IMR-90 (cell line): ENCODE data around the gene OPTC. TPM values are rescaled to one million over a fixed set of nuclear protein-coding genes. Genes with fewer than 3 reads are reported as not detected.

ENCODE experiments used
- ATAC-seq: fragments of 200-7000 bp; cut with Tn5 transposase; 2 replicates; pipeline ENCODE4 v1.9.1; 2020; ENCODE audit warnings: low read depth, mild to moderate bottlenecking, moderate library complexity
- BruUV-seq: library from RNA; stranded (reverse); fragments of 400-500 nt; replicated peaks from 2 replicates; lab custom pipeline; 2021; lab: Mats Ljungman, UMichigan
- CTCF ChIA-PET: fragments of 300-600 bp; formaldehyde crosslinking; extraction: SDS; loops from one replicate; lab custom pipeline; 2021; ENCODE audit warnings: antibody characterized with exemption; lab: Yijun Ruan, JAX
- POLR2A ChIA-PET: fragments of 300-600 bp; sonication (Branson Sonifier 250); formaldehyde crosslinking; loops from one replicate; lab custom pipeline; 2022; ENCODE audit warnings: antibody characterized with exemption; ENCODE audit not compliant: unreplicated experiment; lab: Charles Lee
- DNase-seq: peaks from one replicate; pipeline ENCODE4 v3.0.0; 2013
- H2AFZ ChIP-seq: replicated peaks from 2 replicates; pipeline ENCODE3; 2013; ENCODE audit warnings: low read length, mild to moderate bottlenecking; ENCODE audit not compliant: poor library complexity
- H2AK5ac ChIP-seq: 2 replicates; pipeline ENCODE4 v1.6.1; 2013; ENCODE audit warnings: low read depth, low read length, inconsistent platforms
- H2AK9ac ChIP-seq: replicated peaks from 2 replicates; pipeline ENCODE3; 2013; ENCODE audit warnings: mild to moderate bottlenecking, low read depth, low read length, moderate library complexity; ENCODE audit not compliant: poor library complexity
- H2BK120ac ChIP-seq: 2 replicates; pipeline ENCODE4 v1.6.1; 2013; ENCODE audit warnings: low read depth, low read length, inconsistent platforms
- H2BK15ac ChIP-seq: 3 replicates; pipeline ENCODE4 v1.6.1; 2013; ENCODE audit warnings: low read depth, low read length, inconsistent platforms
- H2BK20ac ChIP-seq: 2 replicates; pipeline ENCODE4 v1.6.1; 2013; ENCODE audit warnings: low read depth, mild to moderate bottlenecking, inconsistent platforms, low read length, moderate library complexity
- H2BK5ac ChIP-seq: 2 replicates; pipeline ENCODE4 v1.6.1; 2013; ENCODE audit warnings: mild to moderate bottlenecking, low read depth, low read length, inconsistent platforms; ENCODE audit not compliant: poor library complexity, severe bottlenecking
- H3K14ac ChIP-seq: replicated peaks from 2 replicates; pipeline ENCODE4 v1.6.1; 2013; ENCODE audit warnings: low read depth, low read length, inconsistent platforms
- H3K18ac ChIP-seq: 2 replicates; pipeline ENCODE4 v1.6.1; 2013; ENCODE audit warnings: low read depth, low read length, control low read depth
- H3K23ac ChIP-seq: 2 replicates; pipeline ENCODE4 v1.6.1; 2013; ENCODE audit warnings: low read depth, low read length, inconsistent platforms
- H3K27ac ChIP-seq: 2 replicates; pipeline ENCODE4 v1.5.1; 2013; ENCODE audit warnings: mild to moderate bottlenecking, control low read depth, low read length; ENCODE audit not compliant: insufficient read depth
- H3K27me3 ChIP-seq: 2 replicates; pipeline ENCODE4 v1.6.1; 2013; ENCODE audit warnings: low read length; ENCODE audit not compliant: control insufficient read depth, insufficient read depth
- H3K36me3 ChIP-seq: 2 replicates; pipeline ENCODE4 v1.6.1; 2013; ENCODE audit warnings: low read length, mixed read lengths; ENCODE audit not compliant: control insufficient read depth, insufficient read depth
- H3K4ac ChIP-seq: 2 replicates; pipeline ENCODE4 v1.6.1; 2013; ENCODE audit warnings: low read depth, low read length, inconsistent platforms
- H3K4me1 ChIP-seq: 2 replicates; pipeline ENCODE4 v1.6.1; 2013; ENCODE audit warnings: low read length, mixed read lengths; ENCODE audit not compliant: control insufficient read depth, insufficient read depth
- H3K4me2 ChIP-seq: 2 replicates; pipeline ENCODE4 v1.6.1; 2013; ENCODE audit warnings: low read depth, mild to moderate bottlenecking, control low read depth, low read length, moderate library complexity
- H3K4me3 ChIP-seq: 2 replicates; pipeline ENCODE4 v1.5.1; 2013; ENCODE audit warnings: low read depth, mild to moderate bottlenecking, control low read depth, low read length, moderate library complexity; ENCODE audit not compliant: insufficient read depth
- H3K56ac ChIP-seq: 2 replicates; pipeline ENCODE4 v1.6.1; 2013; ENCODE audit warnings: low read length, inconsistent platforms; ENCODE audit not compliant: insufficient read depth; ENCODE audit errors: extremely low read depth
- H3K79me1 ChIP-seq, 2 experiments: 2 replicates each; pipeline ENCODE4 v1.6.1; 2013; ENCODE audit warnings: low read length in 2 of 2, inconsistent platforms in 1 of 2, low read depth in 1 of 2
- H3K9ac ChIP-seq: 2 replicates; pipeline ENCODE4 v1.6.1; 2013; ENCODE audit warnings: low read depth, low read length, control low read depth
- H3K9me1 ChIP-seq: 2 replicates; pipeline ENCODE4 v1.6.1; 2013; ENCODE audit warnings: low read length, inconsistent platforms; ENCODE audit not compliant: insufficient read depth
- H3K9me3 ChIP-seq: 2 replicates; pipeline ENCODE4 v1.6.1; 2013; ENCODE audit warnings: low read length; ENCODE audit not compliant: control insufficient read depth, insufficient read depth
- H4K20me1 ChIP-seq: 2 replicates; pipeline ENCODE4 v1.6.1; 2013; ENCODE audit warnings: low read length, inconsistent platforms; ENCODE audit not compliant: insufficient read depth
- H4K5ac ChIP-seq: 2 replicates; pipeline ENCODE4 v1.6.1; 2013; ENCODE audit warnings: mild to moderate bottlenecking, low read depth, low read length, control low read depth
- H4K8ac ChIP-seq, 2 experiments: 2 replicates each; pipeline ENCODE4 v1.6.1; 2013; ENCODE audit warnings: low read depth in 2 of 2, low read length in 2 of 2, control low read depth in 1 of 2, inconsistent platforms in 1 of 2
- H4K91ac ChIP-seq: 2 replicates; pipeline ENCODE4 v1.6.1; 2013; ENCODE audit warnings: low read depth, low read length, inconsistent platforms; ENCODE audit not compliant: insufficient read depth
- BHLHE40 ChIP-seq: fragments of 150-350 bp; IDR thresholded peaks from 2 replicates; pipeline ENCODE4 v1.6.1; 2016; ENCODE audit warnings: mild to moderate bottlenecking, low read depth, low read length
- CEBPB ChIP-seq: IDR thresholded peaks from 2 replicates; pipeline ENCODE4 v1.6.1; 2012; ENCODE audit warnings: low read depth, low read length, improper control_type of control experiment
- CHD1 ChIP-seq: IDR thresholded peaks from 2 replicates; pipeline ENCODE4 v1.6.1; 2012; ENCODE audit warnings: low read depth, low read length, improper control_type of control experiment
- CTCF ChIP-seq: conservative IDR thresholded peaks from 2 replicates; pipeline ENCODE4 v1.5.1; 2012; ENCODE audit warnings: mild to moderate bottlenecking, low read depth, low read length, improper control_type of control experiment
- ELK1 ChIP-seq: fragments of 150-350 bp; IDR thresholded peaks from 2 replicates; pipeline ENCODE4 v1.6.1; 2016; ENCODE audit warnings: low read depth, mild to moderate bottlenecking, low read length, moderate library complexity, borderline replicate concordance
- FOS ChIP-seq: fragments of 150-350 bp; IDR thresholded peaks from 2 replicates; pipeline ENCODE4 v1.6.1; 2016; ENCODE audit warnings: low read depth, low read length
- MAFK ChIP-seq: IDR thresholded peaks from 2 replicates; pipeline ENCODE4 v1.6.1; 2012; ENCODE audit warnings: low read depth, low read length, improper control_type of control experiment
- MAZ ChIP-seq: IDR thresholded peaks from 2 replicates; pipeline ENCODE4 v1.6.1; 2012; ENCODE audit warnings: low read depth, mild to moderate bottlenecking, low read length, improper control_type of control experiment, moderate library complexity, borderline replicate concordance
- MXI1 ChIP-seq: IDR thresholded peaks from 2 replicates; pipeline ENCODE4 v1.6.1; 2012; ENCODE audit warnings: low read depth, mild to moderate bottlenecking, low read length, moderate library complexity, borderline replicate concordance
- NFE2L2 ChIP-seq: fragments of 150-350 bp; IDR thresholded peaks from 2 replicates; pipeline ENCODE4 v1.6.1; 2016; ENCODE audit warnings: low read depth, mild to moderate bottlenecking, low read length
- POLR2A ChIP-seq: IDR thresholded peaks from 2 replicates; pipeline ENCODE4 v1.6.1; 2012; ENCODE audit warnings: mild to moderate bottlenecking, low read depth, low read length
- RAD21 ChIP-seq: IDR thresholded peaks from 2 replicates; pipeline ENCODE4 v1.6.1; 2012; ENCODE audit warnings: low read length, improper control_type of control experiment
- RCOR1 ChIP-seq: IDR thresholded peaks from 2 replicates; pipeline ENCODE4 v1.6.1; 2012; ENCODE audit warnings: mild to moderate bottlenecking, low read length, improper control_type of control experiment; ENCODE audit not compliant: insufficient replicate concordance
- RFX5 ChIP-seq: IDR thresholded peaks from 2 replicates; pipeline ENCODE4 v1.8.0; 2012; ENCODE audit warnings: low read depth, mild to moderate bottlenecking, low read length, moderate library complexity
- SMC3 ChIP-seq: fragments of 150-350 bp; IDR thresholded peaks from 2 replicates; pipeline ENCODE4 v1.6.1; 2016; ENCODE audit warnings: low read depth, mild to moderate bottlenecking, antibody characterized with exemption, low read length, moderate library complexity
- USF2 ChIP-seq: fragments of 150-350 bp; IDR thresholded peaks from 2 replicates; pipeline ENCODE4 v1.6.1; 2017; ENCODE audit warnings: mild to moderate bottlenecking, antibody characterized with exemption, low read length, low read depth
- WGBS, 2 experiments: methylation state at CpG; one replicate each; pipeline versions ENCODE4 v1.1.5 to v1.1.7; 2013; ENCODE audit warnings: missing lambda C conversion rate in 2 of 2; ENCODE audit not compliant: insufficient read length in 1 of 2; ENCODE audit errors: extremely low coverage in 2 of 2; 5-methylcytosine and 5-hydroxymethylcytosine counted together
- dilution Hi-C: fragments of 300-500 bp; cut with HindIII; formaldehyde crosslinking; loops from one replicate; pipeline ENCODE4 v1.14.3; 2018; ENCODE audit warnings: low sequenced_read_pairs; ENCODE audit not compliant: unreplicated experiment
- in situ Hi-C: fragments of 300-500 bp; cut with MboI; formaldehyde crosslinking; loops from 3 replicates; pipeline ENCODE4 v1.14.3; 2019; ENCODE audit warnings: low sequenced_read_pairs, inconsistent platforms, mixed read lengths
- intact Hi-C: fragments of 100-400 bp; cut with micrococcal nuclease; formaldehyde crosslinking; loops from 2 replicates; pipeline ENCODE4 v1.10.0; 2022
- polyA plus RNA-seq, 3 experiments: library from polyadenylated mRNA; depleted of rRNA; stranded (reverse); fragments of >200 nt; gene quantifications; 2 replicates each; pipeline ENCODE4 v1.2.3, GENCODE V29; 2012; ENCODE audit warnings: low replicate concordance in 1 of 3
- total RNA-seq: library from RNA; depleted of rRNA; stranded (reverse); fragments of >200 nt; gene quantifications from 2 replicates; pipeline ENCODE4 v1.2.3, GENCODE V29; 2012

OPTC gene
- total and polyA plus RNA-seq, 2 of the 4 experiments (the other 2 are of a cell fraction) = not detected

- no peak overlapping the region for H3K4ac ChIP-seq
- H3K9me1 ChIP-seq = no peaks in the 10 kb centered on the region
- H4K20me1 ChIP-seq = no peaks in the 10 kb centered on the region
- no peak overlapping the region for H2AFZ ChIP-seq
- H3K14ac ChIP-seq = no peak overlapping the region
- POLR2A ChIA-PET = no interaction called here
- H2BK5ac ChIP-seq = no peak overlapping the region
- no peak overlapping the region for H2BK120ac ChIP-seq
- peaks cover 25% of the 10 kb centered on the region for H3K27me3 ChIP-seq
- no peaks in the 10 kb centered on the region for H3K4me1 ChIP-seq
- no peak overlapping the region for H3K18ac ChIP-seq
- in situ Hi-C loops = no loop called here
- no peak overlapping the region for H2AK5ac ChIP-seq
- H3K23ac ChIP-seq = no peak overlapping the region
- BruUV-seq = no TSS peak
- CTCF ChIA-PET = no interaction called here
- TF ChIP-seq SMC3 = no peak
- TF ChIP-seq NFE2L2 = no peak
- TF ChIP-seq MXI1 = no peak
- TF ChIP-seq RAD21 = no peak
- TF ChIP-seq ELK1 = no peak
- no peak for TF ChIP-seq CEBPB
- no peak for TF ChIP-seq RCOR1
- TF ChIP-seq MAZ = no peak
- no peak for TF ChIP-seq RFX5
- TF ChIP-seq CTCF = no peak
- TF ChIP-seq USF2 = no peak
- TF ChIP-seq BHLHE40 = no peak
- no peak for TF ChIP-seq CHD1
- TF ChIP-seq POLR2A = no peak
- TF ChIP-seq MAFK = no peak
- no peak for TF ChIP-seq FOS
- H2BK20ac ChIP-seq = no peak overlapping the region
- ATAC-seq = no peak
- H3K4me3 ChIP-seq = no peak overlapping the region
- H3K27ac ChIP-seq = no peak overlapping the region
- H3K79me1 ChIP-seq = no peaks in the 10 kb centered on the region
- no peak overlapping the region for H2BK15ac ChIP-seq
- H4K5ac ChIP-seq = no peak overlapping the region
- no peaks in the 10 kb centered on the region for H3K36me3 ChIP-seq
- intact Hi-C loops = no loop called here
- H3K4me2 ChIP-seq = no peak overlapping the region
- no peak for DNase-seq
- WGBS, 2 experiments = 95% methylated on average over 3 of the region's 4 CpGs; no CpG with 5 or more reads in 1 of the 2 experiments
- no peak overlapping the region for H4K8ac ChIP-seq
- dilution Hi-C loops = no loop called here
- H3K56ac ChIP-seq = no peak overlapping the region
- H4K91ac ChIP-seq = no peak overlapping the region
- H2AK9ac ChIP-seq = no peak overlapping the region
- H3K9ac ChIP-seq = no peak overlapping the region
- H3K9me3 ChIP-seq = no peaks in the 10 kb centered on the region
Measured at GRCh38 chr1:203456577-203456976, 37.4 kb upstream of the OPTC start.
